Fibroblast of lung (primary cell): ENCODE data around the gene TMCC1.

Experiments used
- EZH2 ChIP-seq: IDR thresholded peaks from 2 replicates; pipeline ENCODE4 v1.5.1; 2012; ENCODE audit warnings: low read length, control low read depth, mild to moderate bottlenecking; ENCODE audit errors: missing control alignments
- TF ChIP-seq, protein P1 (sequence below), 2 donors: IDR thresholded peaks in 1 of 2; conservative IDR thresholded peaks in 1 of 2; 1 replicate in 1 of 2; 2 replicates in 1 of 2; pipeline ENCODE4 v1.5.1; 2011 to 2012; ENCODE audit warnings: low read length in 2 of 2, control low read depth in 1 of 2, inconsistent platforms in 1 of 2, low read depth in 1 of 2, mild to moderate bottlenecking in 1 of 2

- TF ChIP-seq, protein P1, sequence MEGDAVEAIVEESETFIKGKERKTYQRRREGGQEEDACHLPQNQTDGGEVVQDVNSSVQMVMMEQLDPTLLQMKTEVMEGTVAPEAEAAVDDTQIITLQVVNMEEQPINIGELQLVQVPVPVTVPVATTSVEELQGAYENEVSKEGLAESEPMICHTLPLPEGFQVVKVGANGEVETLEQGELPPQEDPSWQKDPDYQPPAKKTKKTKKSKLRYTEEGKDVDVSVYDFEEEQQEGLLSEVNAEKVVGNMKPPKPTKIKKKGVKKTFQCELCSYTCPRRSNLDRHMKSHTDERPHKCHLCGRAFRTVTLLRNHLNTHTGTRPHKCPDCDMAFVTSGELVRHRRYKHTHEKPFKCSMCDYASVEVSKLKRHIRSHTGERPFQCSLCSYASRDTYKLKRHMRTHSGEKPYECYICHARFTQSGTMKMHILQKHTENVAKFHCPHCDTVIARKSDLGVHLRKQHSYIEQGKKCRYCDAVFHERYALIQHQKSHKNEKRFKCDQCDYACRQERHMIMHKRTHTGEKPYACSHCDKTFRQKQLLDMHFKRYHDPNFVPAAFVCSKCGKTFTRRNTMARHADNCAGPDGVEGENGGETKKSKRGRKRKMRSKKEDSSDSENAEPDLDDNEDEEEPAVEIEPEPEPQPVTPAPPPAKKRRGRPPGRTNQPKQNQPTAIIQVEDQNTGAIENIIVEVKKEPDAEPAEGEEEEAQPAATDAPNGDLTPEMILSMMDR (conservative IDR thresholded peaks at IDR 0.05 in 1 of 2, IDR thresholded peaks at IDR 0.05 in 1 of 2; ENCODE audit: low read depth in 1 of 2, low read length in 2 of 2) = no peak
- no peak for TF ChIP-seq EZH2
These were observed 100.2 kb downstream of the TMCC1 start for GRCh38 chr3:129793319-129793718.
